ENCODE data around the gene CFDP1. TPM values are rescaled to one million over a fixed set of nuclear protein-coding genes. Genes with fewer than 3 reads are reported as not detected.

Gene CFDP1
- total and polyA plus RNA-seq, 11 donors, result 17.7 to 60.6 (median 25.3) TPM

- ATAC-seq (peak; percentile 91 to 92 (median 92)), DNase-seq (peak in 4 of 5 donors; percentile 62 to 82 (median 68))
- peak overlapping the region in 2 of 12 donors; percentile 2 to 7 for H3K4me3 ChIP-seq
- H3K27ac ChIP-seq, result peak overlapping the region; percentile 75 to 94 (median 84)
- peaks cover 0 to 2% (median 0%) of the 10 kb centered on the region in 9 donors for H3K27me3 ChIP-seq
- peaks cover 3 to 34% (median 24%) of the 10 kb centered on the region in 12 donors for H3K4me1 ChIP-seq
- H3K36me3 ChIP-seq, result peaks cover 0 to 40% (median 28%) of the 10 kb centered on the region in 9 donors
- intact Hi-C loops (cut with DNase I), result loop anchor here in 9 of 10 donors (2.0 to 10.0 kb wide), 11 partner anchors 33 to 79 kb away; partner anchors contain the start of gene BCAR1 (in 3 of the 9)
- 14 to 27% (median 19%) methylated on average over 8 of the region's 8 CpGs for WGBS, 4 donors
- no peaks in the 10 kb centered on the region for H3K9me3 ChIP-seq
- no peak for TF ChIP-seq POLR2A (IDR thresholded peaks at IDR 0.05)
- TF ChIP-seq CTCF (IDR thresholded peaks at IDR 0.05), result no peak
Observed at GRCh38 chr16:75305364-75306098, 127.8 kb downstream of the CFDP1 start.

- Histone ChIP-seq H3K27me3 (peaks cover 0 to 2% (median 0%) of the 10 kb centered on the region in 9 donors), H3K9me3 (no peaks in the 10 kb centered on the region), H3K4me1 (peaks cover 3 to 34% (median 24%) of the 10 kb centered on the region in 12 donors), H3K36me3 (peaks cover 0 to 46% (median 32%) of the 10 kb centered on the region in 9 donors), H3K4me3 (no peak overlapping the region), H3K27ac (peak overlapping the region; percentile 75 to 94 (median 84))
- intact Hi-C loops (cut with DNase I), result loop anchor here in 9 of 10 donors (2.0 to 10.0 kb wide), 10 partner anchors 32 to 78 kb away; partner anchors contain the start of gene BCAR1 (in 3 of the 9)
- peak in 4 of 5 donors; percentile 44 to 59 (median 50) for DNase-seq
- TF ChIP-seq CTCF (IDR thresholded peaks at IDR 0.05) (no peak), POLR2A (IDR thresholded peaks at IDR 0.05) (no peak)
- peak; percentile 26 to 69 (median 48) for ATAC-seq
- WGBS, 4 donors, result 49 to 59% (median 56%) methylated on average over 4 of the region's 4 CpGs
Observed at GRCh38 chr16:75304521-75305363, 128.6 kb downstream of the CFDP1 start.

- TF ChIP-seq POLR2A (IDR thresholded peaks at IDR 0.05) (no peak), CTCF (IDR thresholded peaks at IDR 0.05) (no peak)
- Histone ChIP-seq H3K36me3 (peaks cover 0 to 57% (median 35%) of the 10 kb centered on the region in 9 donors), H3K27ac (no peak overlapping the region), H3K9me3 (no peaks in the 10 kb centered on the region), H3K4me1 (peaks cover 3 to 31% (median 24%) of the 10 kb centered on the region in 12 donors), H3K4me3 (no peak overlapping the region), H3K27me3 (no peaks in the 10 kb centered on the region)
- intact Hi-C loops (cut with DNase I), result loop anchor here in 2 of 10 donors (10.0 kb wide), 1 partner anchor 47 kb away; the partner anchor contains the start of gene BCAR1 (in 2 of the 2)
- DNase-seq (no peak), ATAC-seq (no peak)
- WGBS, 4 donors, result 85 to 94% (median 87%) methylated on average over 1 of the region's 1 CpG
Observed at GRCh38 chr16:75301804-75302203, 131.5 kb downstream of the CFDP1 start.

All from heart left ventricle (tissue), 16 donors.